ENCODE results near the gene CEP76. TPM values are rescaled to one million over a fixed set of nuclear protein-coding genes. Genes with fewer than 3 reads are reported as not detected.

The CEP76 gene
- total RNA-seq, 2 experiments from 2014 or later, result 8.0 to 8.7 TPM

DNA sequence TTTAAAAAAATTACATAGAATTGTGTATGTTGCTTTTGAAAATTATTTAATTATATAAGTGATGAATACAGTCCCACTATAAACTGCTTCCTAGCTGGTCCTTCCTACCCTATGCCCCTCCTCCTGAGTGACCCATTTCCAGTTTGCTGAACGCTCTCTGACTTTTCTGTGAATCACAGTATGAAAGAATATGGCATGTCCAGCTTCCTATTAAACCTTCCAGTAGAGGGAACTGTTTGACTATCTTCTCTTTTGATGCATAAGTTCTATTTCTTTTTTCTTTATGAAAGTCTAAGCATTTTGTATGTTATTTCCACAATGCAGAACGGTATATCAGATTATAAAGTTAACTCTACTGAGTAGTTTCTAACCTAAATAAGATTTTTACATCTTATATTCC lies 41.6 kb upstream of the CEP76 start:
- no peaks in the 10 kb centered on the region for H3K4me1 ChIP-seq (ENCODE audit: insufficient read depth, low read length)
- no peaks in the 10 kb centered on the region for H3K36me3 ChIP-seq (ENCODE audit: insufficient read depth, low read length)
- POLR2A ChIA-PET, result interaction anchor here (1.9 kb wide), 1 partner anchor 190 kb away, joined by 7 read pairs; no protein-coding TSS in a partner anchor
- CTCF ChIA-PET, result interaction anchor here (0.9 to 1.8 kb wide), 6 partner anchors 10 to 416 kb away, joined by 3 to 12 read pairs (median 5); no protein-coding TSS in a partner anchor
- no peaks in the 10 kb centered on the region for H3K9me3 Mint-ChIP-seq
- no peak overlapping the region for H3K4me3 Mint-ChIP-seq
- H3K27ac ChIP-seq (ENCODE audit: low read depth in 1 of 2, low read length in 2 of 2), result no peak overlapping the region
- DNase-seq, result peak in 3 of 14 experiments; percentile 59 to 65 (median 63)
- intact Hi-C loops (cut with DNase I, micrococcal nuclease), result loop anchor here (1.0 kb wide), 2 partner anchors 150 to 190 kb away; no protein-coding TSS in a partner anchor
- H3K4me3 ChIP-seq (ENCODE audit: low read length), result no peak overlapping the region
- H3K9me3 ChIP-seq (ENCODE audit: control insufficient read depth in 1 of 2, insufficient read depth in 1 of 2, low read length in 2 of 2), result no peaks in the 10 kb centered on the region
- H3K27ac Mint-ChIP-seq, result no peak overlapping the region
- TF ChIP-seq, protein P1, sequence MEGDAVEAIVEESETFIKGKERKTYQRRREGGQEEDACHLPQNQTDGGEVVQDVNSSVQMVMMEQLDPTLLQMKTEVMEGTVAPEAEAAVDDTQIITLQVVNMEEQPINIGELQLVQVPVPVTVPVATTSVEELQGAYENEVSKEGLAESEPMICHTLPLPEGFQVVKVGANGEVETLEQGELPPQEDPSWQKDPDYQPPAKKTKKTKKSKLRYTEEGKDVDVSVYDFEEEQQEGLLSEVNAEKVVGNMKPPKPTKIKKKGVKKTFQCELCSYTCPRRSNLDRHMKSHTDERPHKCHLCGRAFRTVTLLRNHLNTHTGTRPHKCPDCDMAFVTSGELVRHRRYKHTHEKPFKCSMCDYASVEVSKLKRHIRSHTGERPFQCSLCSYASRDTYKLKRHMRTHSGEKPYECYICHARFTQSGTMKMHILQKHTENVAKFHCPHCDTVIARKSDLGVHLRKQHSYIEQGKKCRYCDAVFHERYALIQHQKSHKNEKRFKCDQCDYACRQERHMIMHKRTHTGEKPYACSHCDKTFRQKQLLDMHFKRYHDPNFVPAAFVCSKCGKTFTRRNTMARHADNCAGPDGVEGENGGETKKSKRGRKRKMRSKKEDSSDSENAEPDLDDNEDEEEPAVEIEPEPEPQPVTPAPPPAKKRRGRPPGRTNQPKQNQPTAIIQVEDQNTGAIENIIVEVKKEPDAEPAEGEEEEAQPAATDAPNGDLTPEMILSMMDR (IDR thresholded peaks at IDR 0.05), result peak; percentile 54
- ATAC-seq (ENCODE audit: poor library complexity), result peak; percentile 51
- peaks cover 2% of the 10 kb centered on the region for H3K4me1 Mint-ChIP-seq (ENCODE audit: low read depth)
- H3K27me3 ChIP-seq (ENCODE audit: control insufficient read depth in 1 of 2, insufficient read depth in 2 of 2, low read length in 2 of 2), result no peaks in the 10 kb centered on the region
- no peaks in the 10 kb centered on the region for H3K36me3 Mint-ChIP-seq (ENCODE audit: low read depth)
- no peaks in the 10 kb centered on the region for H3K27me3 Mint-ChIP-seq

DNA sequence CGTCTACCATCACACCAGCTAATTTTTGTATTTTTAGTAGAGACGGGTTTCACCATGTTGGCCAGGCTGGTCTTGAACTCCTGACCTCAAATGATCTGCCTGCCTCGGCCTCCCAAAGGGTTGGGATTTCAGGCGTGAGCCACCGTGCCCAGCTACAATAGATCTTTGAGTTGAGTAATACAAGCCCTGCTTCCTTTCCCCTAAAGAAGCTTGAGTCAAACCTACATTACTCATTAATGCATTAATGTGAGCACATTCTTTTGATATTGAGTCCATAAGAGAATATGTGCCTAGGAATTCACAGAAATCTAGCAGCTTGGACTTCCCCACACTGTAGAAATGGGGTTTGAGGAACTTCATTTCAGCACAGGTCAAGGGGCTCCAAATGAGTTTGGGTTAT lies 39.9 kb upstream of the CEP76 start:
- H3K36me3 Mint-ChIP-seq (ENCODE audit: low read depth), result no peaks in the 10 kb centered on the region
- DNase-seq (no peak), ATAC-seq (ENCODE audit: poor library complexity) (no peak)
- Histone ChIP-seq H3K27ac (ENCODE audit: low read depth in 1 of 2, low read length in 2 of 2) (no peak overlapping the region), H3K4me1 (ENCODE audit: insufficient read depth, low read length) (no peaks in the 10 kb centered on the region), H3K36me3 (ENCODE audit: insufficient read depth, low read length) (no peaks in the 10 kb centered on the region), H3K9me3 (ENCODE audit: control insufficient read depth in 1 of 2, insufficient read depth in 1 of 2, low read length in 2 of 2) (no peaks in the 10 kb centered on the region), H3K27me3 (ENCODE audit: control insufficient read depth in 1 of 2, insufficient read depth in 2 of 2, low read length in 2 of 2) (no peaks in the 10 kb centered on the region), H3K4me3 (ENCODE audit: low read length) (no peak overlapping the region)
- no peak overlapping the region for H3K27ac Mint-ChIP-seq
- H3K4me1 Mint-ChIP-seq (ENCODE audit: low read depth), result no peaks in the 10 kb centered on the region
- H3K9me3 Mint-ChIP-seq, result no peaks in the 10 kb centered on the region
- no peaks in the 10 kb centered on the region for H3K27me3 Mint-ChIP-seq
- H3K4me3 Mint-ChIP-seq, result no peak overlapping the region
- CTCF ChIA-PET, result interaction anchor here (1.3 kb wide), 1 partner anchor 193 kb away, joined by 5 read pairs; no protein-coding TSS in a partner anchor
- POLR2A ChIA-PET, result no interaction called here
- intact Hi-C loops (cut with DNase I, micrococcal nuclease), result loop anchor here in 1 of 2 experiments (1.0 kb wide), 1 partner anchor 152 kb away; no protein-coding TSS in a partner anchor
- TF ChIP-seq, protein P1 (IDR thresholded peaks at IDR 0.05), result no peak

DNA sequence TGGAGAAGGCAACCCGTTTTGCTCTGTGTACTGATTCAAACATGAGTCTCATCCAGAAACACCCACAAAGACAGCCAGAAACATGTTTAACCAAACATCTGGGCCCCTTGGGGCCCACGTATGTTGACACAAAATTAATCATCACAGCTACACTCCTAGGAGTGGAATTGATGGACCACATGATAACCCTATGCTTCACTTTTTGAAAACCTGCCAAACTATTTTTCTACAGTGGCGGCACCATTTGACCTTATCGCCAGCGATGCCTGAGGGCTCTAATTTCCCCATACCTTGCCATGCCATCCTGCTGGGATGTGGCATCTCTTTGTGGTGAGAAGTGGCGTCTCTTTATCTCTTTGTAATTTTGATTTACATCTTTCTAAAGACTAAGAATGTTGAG lies 38.8 kb upstream of the CEP76 start:
- H3K27me3 ChIP-seq (ENCODE audit: control insufficient read depth in 1 of 2, insufficient read depth in 2 of 2, low read length in 2 of 2), result no peaks in the 10 kb centered on the region
- Mint-ChIP-seq H3K4me1 (ENCODE audit: low read depth) (no peaks in the 10 kb centered on the region), H3K36me3 (ENCODE audit: low read depth) (no peaks in the 10 kb centered on the region), H3K4me3 (no peak overlapping the region), H3K27ac (no peak overlapping the region), H3K9me3 (no peaks in the 10 kb centered on the region), H3K27me3 (no peaks in the 10 kb centered on the region)
- ATAC-seq (ENCODE audit: poor library complexity) (no peak), DNase-seq (no peak)
- CTCF ChIA-PET, result no interaction called here
- intact Hi-C loops (cut with DNase I, micrococcal nuclease), result no loop called here
- H3K4me1 ChIP-seq (ENCODE audit: insufficient read depth, low read length), result no peaks in the 10 kb centered on the region
- POLR2A ChIA-PET, result no interaction called here
- H3K9me3 ChIP-seq (ENCODE audit: control insufficient read depth in 1 of 2, insufficient read depth in 1 of 2, low read length in 2 of 2), result no peaks in the 10 kb centered on the region
- TF ChIP-seq, protein P1 (IDR thresholded peaks at IDR 0.05), result no peak
- H3K36me3 ChIP-seq (ENCODE audit: insufficient read depth, low read length), result no peaks in the 10 kb centered on the region
- no peak overlapping the region for H3K27ac ChIP-seq (ENCODE audit: low read depth in 1 of 2, low read length in 2 of 2)
- no peak overlapping the region for H3K4me3 ChIP-seq (ENCODE audit: low read length)

All from CD4-positive, alpha-beta T cell (primary cell).